HG03520 (cell line): ENCODE measurements around the gene ZNF771.

ENCODE experiments used
- ATAC-seq: cut with Tn5 transposase; IDR thresholded peaks from one replicate; pipeline ENCODE4 v1.9.1; 2021; ENCODE audit warnings: mild to moderate bottlenecking, moderate library complexity; ENCODE audit not compliant: unreplicated experiment

Gene ZNF771

DNA sequence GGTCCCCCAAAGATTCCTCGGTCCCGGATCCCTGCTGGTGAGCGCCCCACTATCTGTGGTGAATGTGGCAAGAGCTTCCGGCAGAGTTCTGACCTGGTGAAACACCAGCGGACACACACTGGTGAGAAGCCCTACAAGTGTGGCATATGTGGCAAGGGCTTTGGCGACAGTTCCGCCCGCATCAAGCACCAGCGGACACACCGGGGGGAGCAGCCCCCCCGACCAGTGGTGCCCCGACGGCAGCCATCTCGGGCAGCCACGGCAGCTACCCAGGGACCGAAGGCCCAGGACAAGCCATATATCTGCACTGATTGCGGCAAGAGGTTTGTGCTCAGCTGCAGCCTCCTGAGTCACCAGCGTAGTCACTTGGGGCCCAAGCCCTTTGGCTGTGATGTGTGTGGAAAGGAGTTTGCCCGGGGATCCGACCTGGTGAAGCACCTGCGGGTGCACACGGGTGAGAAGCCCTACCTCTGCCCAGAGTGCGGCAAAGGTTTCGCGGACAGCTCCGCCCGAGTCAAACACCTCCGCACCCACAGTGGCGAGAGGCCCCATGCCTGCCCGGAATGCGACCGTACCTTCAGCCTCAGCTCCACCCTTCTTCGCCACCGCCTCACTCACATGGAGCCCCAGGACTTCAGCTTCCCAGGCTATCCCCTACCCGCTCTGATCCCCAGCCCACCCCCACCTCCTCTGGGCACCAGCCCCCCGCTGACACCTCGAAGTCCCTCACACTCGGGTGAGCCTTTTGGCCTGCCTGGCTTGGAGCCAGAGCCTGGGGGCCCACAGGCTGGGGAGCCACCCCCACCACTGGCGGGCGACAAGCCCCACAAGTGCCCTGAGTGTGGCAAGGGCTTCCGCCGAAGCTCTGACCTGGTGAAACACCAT, 9.4 kb upstream of the ZNF771 start:
- no peak for ATAC-seq

- ATAC-seq = no peak
Measured at GRCh38 chr16:30398661-30399434, 8.6 kb upstream of the ZNF771 start.

DNA sequence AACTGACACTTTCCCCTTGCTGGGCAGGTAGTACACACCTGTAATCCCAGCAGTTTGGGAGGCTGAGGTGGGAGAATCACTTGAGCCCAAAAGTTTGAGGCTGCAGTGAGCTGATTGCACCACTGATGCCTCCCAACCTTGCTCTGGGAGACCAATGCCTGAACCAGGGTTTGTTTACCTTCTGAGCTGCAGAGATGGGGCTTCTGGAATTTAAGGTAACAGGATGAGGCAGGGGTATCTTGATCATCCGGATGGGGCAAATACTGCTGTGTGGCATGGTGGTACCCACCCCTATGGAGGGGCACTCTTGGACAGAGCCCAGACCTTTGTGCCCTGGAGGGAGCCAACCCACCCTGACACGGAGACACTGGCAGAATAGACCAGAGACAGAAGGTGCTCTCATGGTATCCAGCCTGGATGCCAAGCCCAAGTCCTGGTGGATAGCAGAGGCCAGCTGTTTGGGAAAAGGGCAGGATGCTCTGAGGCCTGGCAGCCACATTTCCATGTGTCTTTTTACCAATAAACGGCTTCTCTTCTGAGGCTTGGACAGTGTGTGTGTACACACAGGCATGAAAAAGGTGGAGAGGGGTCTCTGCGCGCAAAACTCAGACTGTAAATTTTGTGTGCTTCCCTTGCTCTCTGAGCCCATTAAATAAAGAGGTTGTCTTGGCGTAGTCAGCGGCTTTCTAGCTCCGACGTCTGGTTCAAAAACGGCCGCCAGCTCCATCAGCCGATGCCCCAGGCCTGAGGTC, 7.8 kb upstream of the ZNF771 start:
- no peak for ATAC-seq

DNA sequence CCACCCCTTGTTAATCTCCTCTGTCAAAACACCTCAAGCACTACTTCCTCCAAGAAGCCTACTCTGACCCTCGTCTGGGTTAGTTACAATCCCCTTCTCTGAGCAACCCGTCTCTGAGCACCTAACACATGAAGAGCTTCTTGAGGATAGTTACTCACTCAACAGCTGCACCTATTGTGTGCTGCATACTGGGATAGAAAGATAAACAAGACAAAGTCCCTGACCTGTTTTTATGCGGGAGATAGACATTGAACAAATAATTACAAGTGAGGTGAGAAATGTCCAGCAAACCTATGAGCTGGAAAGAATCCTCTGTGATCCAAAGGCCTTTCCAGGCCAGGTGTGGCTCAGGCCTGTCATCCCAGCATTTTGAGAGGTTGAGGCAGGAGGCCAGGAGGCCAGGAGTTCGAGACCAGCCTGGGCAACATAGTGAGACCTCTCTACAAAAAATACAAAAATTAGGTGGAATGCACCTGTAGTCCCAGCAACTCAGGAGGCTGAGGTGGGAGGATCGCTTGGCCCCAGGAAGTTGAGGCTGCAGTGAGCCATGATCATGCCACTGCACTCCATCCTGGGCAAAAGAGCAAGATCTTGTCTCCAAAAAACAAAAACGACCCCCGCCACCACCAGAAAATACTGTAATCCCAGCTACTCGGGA, 5.5 kb upstream of the ZNF771 start:
- no peak for ATAC-seq

- ATAC-seq = no peak
Measured at GRCh38 chr16:30406795-30407101, 658 bp upstream of the ZNF771 start.

DNA sequence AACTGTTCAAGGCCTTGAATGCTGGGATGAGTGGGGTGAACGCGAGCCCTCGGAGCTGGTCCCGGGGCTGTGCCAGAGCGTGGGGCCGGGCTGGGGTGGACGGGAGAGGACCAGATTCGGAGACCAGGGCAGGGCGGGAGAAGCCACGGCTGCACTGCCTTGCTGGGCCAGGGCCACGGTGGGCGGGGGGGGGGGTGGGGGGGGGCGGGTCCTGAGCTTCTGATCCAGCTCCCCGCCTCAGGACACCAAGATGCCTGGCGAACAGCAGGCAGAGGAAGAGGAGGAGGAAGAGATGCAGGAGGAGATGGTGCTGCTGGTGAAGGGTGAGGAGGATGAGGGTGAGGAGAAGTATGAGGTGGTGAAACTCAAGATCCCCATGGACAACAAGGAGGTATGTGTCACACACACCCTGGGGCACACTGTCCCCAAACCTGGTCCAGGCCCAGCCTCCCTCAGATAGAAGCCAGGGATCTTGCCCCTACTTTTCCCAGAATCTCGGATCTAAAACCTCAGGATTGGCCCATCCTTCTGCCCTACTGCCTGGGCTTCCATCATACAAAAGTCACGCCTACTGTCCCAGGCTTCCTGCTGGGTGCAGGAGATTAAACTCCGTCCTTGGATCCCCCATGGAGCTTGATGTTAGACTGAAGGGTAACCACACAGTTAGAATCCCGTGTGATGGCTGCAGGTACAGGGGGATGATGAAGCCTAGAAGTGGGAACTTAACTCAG, 563 bp downstream of the ZNF771 start:
- no peak for ATAC-seq

- ATAC-seq = no peak
Measured at GRCh38 chr16:30409125-30410060, 2.0 kb downstream of the ZNF771 start.

- ATAC-seq = no peak
Measured at GRCh38 chr16:30413112-30413806, 5.9 kb downstream of the ZNF771 start.

DNA sequence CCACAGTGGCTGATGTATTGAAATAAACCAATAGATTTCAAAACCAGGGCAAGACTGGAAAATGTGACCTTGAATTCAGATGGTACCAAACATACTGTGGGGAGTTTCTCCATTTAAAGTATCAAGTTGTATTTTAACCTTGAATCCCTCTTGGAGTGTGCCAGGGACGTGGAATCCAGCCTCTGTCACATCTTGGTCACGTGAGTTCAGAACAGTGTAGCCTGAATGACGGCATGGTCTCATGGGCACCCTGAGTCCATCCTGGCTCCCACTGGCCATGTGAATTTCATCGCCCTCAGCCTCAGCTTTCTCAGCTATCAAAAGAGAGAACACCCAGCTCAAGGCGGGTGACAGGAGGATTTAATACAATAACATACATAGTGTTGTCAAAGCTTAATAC, 6.8 kb downstream of the ZNF771 start:
- ATAC-seq = no peak

DNA sequence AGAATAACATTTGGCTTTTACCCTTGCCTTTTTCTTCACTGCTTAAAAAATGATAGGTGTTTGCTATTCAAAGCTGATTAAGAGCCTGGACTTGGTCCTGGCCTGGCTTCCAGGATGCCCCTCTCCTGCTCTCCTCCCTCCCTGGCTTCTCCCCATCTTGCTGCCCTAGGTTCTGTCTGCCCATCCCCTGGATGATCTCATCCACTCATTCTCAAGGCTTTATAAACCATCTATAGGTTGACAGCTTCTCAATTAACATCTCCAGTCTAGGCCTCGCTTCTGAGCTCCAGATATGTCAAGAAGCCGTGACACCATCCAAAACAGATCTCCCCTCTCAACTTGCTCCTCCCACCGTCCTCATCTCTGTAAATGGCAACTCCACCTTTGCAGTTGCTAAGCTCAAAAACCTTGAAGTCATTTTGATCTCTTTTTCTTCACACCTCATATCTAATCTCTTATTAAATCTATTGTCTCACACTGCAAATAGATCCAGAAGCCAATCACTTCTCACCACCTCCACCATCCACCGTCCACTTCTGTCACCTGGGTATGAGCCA, 8.7 kb downstream of the ZNF771 start:
- ATAC-seq = no peak

DNA sequence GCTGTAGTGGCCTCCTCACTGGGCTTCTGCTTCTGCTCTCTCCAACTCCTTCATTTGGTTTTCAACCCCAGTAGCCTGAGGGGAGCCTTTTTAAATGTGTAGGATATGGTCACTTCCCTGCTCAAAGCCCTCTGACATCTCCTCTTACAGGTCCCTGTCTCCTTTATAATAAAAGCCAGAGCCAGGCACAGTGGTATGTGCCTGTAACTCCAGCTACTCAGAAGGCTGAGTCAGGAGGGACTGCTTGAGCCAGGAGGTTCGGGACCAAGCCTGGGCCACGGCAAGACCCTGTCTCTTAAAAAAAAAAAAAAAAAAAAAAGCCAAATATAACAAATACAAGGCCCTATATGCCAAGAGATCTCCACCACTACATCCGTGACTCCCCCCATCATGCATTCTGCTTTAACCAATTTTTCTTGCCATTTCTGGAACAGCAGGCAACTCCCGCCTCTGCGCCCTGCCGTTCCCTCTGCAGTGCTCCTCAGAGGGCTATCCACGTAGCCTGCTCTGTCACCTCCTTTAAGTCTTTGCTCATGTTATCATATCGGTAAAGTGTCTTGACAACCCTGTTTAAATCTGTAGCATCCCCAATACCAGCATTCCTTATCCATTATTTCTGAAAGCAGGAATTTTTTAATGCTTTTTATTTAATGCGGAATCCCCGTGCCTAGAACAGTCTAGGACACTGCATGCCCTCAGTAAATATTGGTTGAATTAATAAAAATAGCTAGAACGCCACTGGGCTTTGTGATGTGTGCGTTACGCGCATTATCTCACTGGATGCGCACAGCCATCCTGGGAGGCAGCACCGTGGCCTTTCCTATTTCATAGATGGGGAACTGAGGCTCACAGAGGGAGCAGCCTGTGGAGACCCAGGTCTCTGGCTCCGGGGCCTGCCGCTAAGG, 9.5 kb downstream of the ZNF771 start:
- no peak for ATAC-seq

- peak; percentile 81 for ATAC-seq
Measured at GRCh38 chr16:30417529-30418349, 10.3 kb downstream of the ZNF771 start.

- ATAC-seq = no peak
Measured at GRCh38 chr16:30418350-30419181, 11.2 kb downstream of the ZNF771 start.

DNA sequence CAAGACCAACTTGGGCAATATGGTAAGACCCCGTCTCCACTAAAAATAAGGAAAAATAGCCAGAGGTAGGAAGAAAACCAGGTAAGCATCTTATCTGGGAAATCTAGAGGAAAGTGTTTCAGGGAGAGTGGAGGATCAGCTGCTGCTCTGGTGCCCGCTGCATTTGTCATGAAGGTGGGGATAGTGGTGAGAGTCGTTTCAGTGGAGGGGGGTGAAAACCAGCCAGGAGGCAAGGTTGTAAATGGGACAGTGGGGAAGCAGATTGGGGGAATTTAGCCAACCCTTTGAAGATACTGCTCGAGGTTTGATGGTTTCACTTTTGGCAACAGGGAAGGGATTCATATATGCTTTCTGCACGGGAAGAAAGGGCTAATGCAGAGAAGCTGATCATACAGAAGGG, 13.6 kb downstream of the ZNF771 start:
- ATAC-seq = no peak

DNA sequence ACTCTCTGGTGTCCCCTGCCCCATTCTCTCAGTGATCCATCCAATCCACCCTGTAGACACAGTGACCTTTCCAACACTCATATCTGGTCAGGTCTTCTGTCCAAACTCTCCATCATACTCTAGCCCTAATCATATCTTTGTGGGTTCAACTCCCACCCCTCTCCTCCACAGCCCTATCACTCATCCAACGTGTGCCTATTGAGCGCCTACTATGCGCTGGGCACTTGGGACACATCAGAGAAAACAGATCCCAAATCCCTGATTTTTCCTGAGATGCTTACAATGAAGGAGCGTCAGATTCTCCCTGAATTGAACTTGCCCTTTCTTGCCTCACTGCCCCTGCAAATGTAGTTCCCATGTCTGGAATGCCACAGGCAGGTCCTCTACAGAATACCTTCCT, 20.6 kb downstream of the ZNF771 start:
- ATAC-seq = no peak

- ATAC-seq = peak; percentile 25
Measured at GRCh38 chr16:30429418-30429677, 21.9 kb downstream of the ZNF771 start.
